Effector memory CD8-positive, alpha-beta T cell (primary cell): ENCODE measurements around the gene PLCH1.

ENCODE experiments used
- ATAC-seq: fragments of 150-1000 bp; cut with Tn5 transposase; replicated peaks from 2 replicates; pipeline ENCODE4 v1.10.0; 2021; ENCODE audit warnings: mild to moderate bottlenecking, moderate library complexity
- DNase-seq, 3 experiments: peaks; one replicate each; pipeline ENCODE4 v3.0.0; 2021
- H3K27ac Mint-ChIP-seq, 2 donors: one replicate each; pipeline ENCODE4 v1.8.0; 2022; ENCODE audit warnings: mild to moderate bottlenecking in 2 of 2, mixed read lengths in 2 of 2, moderate library complexity in 2 of 2
- H3K27me3 Mint-ChIP-seq, 2 donors: one replicate each; pipeline ENCODE4 v1.8.0; 2022; ENCODE audit warnings: mixed read lengths in 2 of 2
- H3K36me3 Mint-ChIP-seq: one replicate; pipeline ENCODE4 v1.8.0; 2022; ENCODE audit warnings: mild to moderate bottlenecking, moderate library complexity, mixed read lengths; ENCODE audit not compliant: insufficient read depth
- H3K4me1 Mint-ChIP-seq, 2 donors: one replicate each; pipeline ENCODE4 v1.8.0; 2022; ENCODE audit warnings: low read depth in 2 of 2, mixed read lengths in 2 of 2
- H3K4me3 Mint-ChIP-seq, 2 donors: one replicate each; pipeline ENCODE4 v1.8.0; 2022; ENCODE audit warnings: mild to moderate bottlenecking in 2 of 2, mixed read lengths in 2 of 2, moderate library complexity in 2 of 2
- H3K9me3 Mint-ChIP-seq, 2 donors: one replicate each; pipeline ENCODE4 v1.8.0; 2022; ENCODE audit warnings: mixed read lengths in 2 of 2

The PLCH1 gene

DNA sequence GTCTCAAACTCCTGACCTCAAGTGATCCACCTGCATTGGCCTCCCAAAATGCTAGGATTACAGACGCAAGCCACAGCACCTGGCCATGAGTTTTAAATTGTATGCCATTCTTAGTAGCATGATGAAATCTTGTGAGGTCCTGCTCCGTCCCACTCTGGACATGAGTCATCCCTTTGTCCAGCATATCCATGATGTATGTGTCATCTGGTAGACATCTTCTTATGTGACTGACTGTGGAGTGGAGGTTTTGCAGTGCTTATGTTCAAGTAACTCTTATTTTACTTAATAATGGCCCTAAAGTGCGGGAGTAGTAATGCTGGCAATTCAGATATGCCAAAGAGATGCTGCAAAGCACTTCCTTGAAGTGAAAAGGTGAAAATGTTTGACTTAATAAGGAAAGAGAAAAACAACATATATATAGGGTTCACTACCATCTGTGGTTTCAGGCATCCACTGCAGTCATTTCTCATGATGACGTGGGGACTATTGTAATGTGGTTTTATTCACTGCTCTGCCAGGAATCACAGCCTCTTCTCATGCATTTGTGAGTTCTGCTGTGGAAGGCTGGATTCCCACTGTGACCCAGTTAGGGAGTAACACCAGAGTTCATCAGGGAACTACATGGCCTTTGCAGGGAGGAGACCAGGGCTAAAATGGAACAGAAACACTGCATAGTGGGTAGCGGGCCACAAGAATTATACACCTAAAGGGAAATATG is 246.8 kb downstream of the PLCH1 start:
- DNase-seq, result no peak
- Mint-ChIP-seq H3K4me1 (no peaks in the 10 kb centered on the region), H3K27ac (no peak overlapping the region), H3K36me3 (no peaks in the 10 kb centered on the region), H3K9me3 (no peaks in the 10 kb centered on the region), H3K4me3 (no peak overlapping the region), H3K27me3 (no peaks in the 10 kb centered on the region)
- no peak for ATAC-seq

DNA sequence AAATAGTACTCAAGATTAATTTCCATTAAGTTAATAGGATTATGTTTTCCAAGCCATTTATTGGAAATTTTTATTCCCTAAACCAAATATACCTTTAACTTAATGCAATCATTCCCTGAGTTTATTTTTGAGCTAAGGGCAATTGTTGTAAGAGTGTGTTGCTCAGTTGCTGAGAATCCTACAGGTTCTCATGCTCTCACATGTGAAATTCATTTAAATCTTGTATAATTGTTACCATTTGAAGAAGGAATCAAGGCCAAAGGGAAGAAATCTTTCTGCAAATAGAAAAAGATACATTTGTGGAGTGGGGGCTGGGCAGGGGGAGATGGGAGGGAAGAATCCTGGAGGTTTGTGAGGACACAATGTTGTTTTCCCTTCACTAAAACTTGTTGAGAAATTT is 248.7 kb downstream of the PLCH1 start:
- Mint-ChIP-seq H3K27me3 (no peaks in the 10 kb centered on the region), H3K36me3 (no peaks in the 10 kb centered on the region)
- DNase-seq, result no peak

DNA sequence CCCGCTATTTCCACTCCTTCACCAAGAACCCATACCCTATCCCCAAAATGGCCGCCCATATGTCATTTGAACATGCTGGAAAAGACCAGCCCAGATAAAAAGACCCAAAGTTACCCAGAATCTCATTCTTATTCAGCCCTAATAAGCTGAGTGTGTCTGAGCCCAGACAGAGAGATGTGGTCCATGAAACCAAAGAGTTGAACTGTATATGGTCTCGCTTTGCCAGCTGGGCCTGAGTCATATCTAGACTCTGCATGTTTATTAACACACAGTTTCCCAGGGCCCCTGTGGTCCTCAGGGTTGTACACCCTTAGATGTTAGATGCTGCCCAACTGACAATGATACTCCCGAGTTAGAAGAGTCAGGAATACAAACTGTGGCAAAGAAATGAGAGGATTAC is 249.5 kb downstream of the PLCH1 start:
- H3K36me3 Mint-ChIP-seq, result no peaks in the 10 kb centered on the region
- peaks cover 0 to 7% of the 10 kb centered on the region in 2 donors for H3K9me3 Mint-ChIP-seq
- no peak overlapping the region for H3K27ac Mint-ChIP-seq
- H3K4me1 Mint-ChIP-seq, result no peaks in the 10 kb centered on the region
- no peak for DNase-seq
- ATAC-seq, result no peak
- no peaks in the 10 kb centered on the region for H3K27me3 Mint-ChIP-seq
- H3K4me3 Mint-ChIP-seq, result no peak overlapping the region

More for the DNA sequence above, 248.7 kb downstream of the PLCH1 start:
- no peaks in the 10 kb centered on the region for H3K4me1 Mint-ChIP-seq
- peaks cover 0 to 7% of the 10 kb centered on the region in 2 donors for H3K9me3 Mint-ChIP-seq
- H3K4me3 Mint-ChIP-seq, result no peak overlapping the region
- ATAC-seq, result no peak
- no peak overlapping the region for H3K27ac Mint-ChIP-seq

DNA sequence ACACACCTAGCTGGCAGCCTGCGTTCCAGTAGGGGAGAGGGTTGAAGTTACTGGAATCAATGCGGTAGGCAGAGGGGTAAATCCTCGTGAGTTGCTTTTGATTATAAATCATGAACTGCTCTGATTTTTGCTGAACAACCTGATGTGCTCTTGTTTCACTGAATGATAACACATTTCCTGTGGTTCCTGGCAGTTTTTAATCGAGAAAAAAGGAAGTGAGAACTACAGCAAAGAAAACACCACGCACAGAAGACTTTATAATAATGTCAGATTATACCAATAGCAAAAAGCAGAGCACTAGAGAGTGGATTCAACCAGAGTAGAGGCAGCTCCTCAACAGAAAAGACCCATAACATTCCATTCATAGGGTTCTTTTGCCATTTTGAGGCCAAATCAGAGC is 250.5 kb downstream of the PLCH1 start:
- H3K27ac Mint-ChIP-seq, result no peak overlapping the region
- no peaks in the 10 kb centered on the region for H3K27me3 Mint-ChIP-seq
- no peaks in the 10 kb centered on the region for H3K36me3 Mint-ChIP-seq
- no peak for ATAC-seq
- peaks cover 0 to 7% of the 10 kb centered on the region in 2 donors for H3K9me3 Mint-ChIP-seq
- no peak for DNase-seq
- H3K4me1 Mint-ChIP-seq, result no peaks in the 10 kb centered on the region
- H3K4me3 Mint-ChIP-seq, result no peak overlapping the region

GRCh38 chr3:155492841-155493240 is 252.0 kb downstream of the PLCH1 start:
- Mint-ChIP-seq H3K9me3 (peaks cover 0 to 7% of the 10 kb centered on the region in 2 donors), H3K4me3 (no peak overlapping the region), H3K27ac (no peak overlapping the region), H3K27me3 (no peaks in the 10 kb centered on the region), H3K4me1 (no peaks in the 10 kb centered on the region), H3K36me3 (no peaks in the 10 kb centered on the region)
- ATAC-seq, result no peak
- no peak for DNase-seq

GRCh38 chr3:155491696-155492095 is 253.2 kb downstream of the PLCH1 start:
- ATAC-seq (no peak), DNase-seq (no peak)
- H3K36me3 Mint-ChIP-seq, result no peaks in the 10 kb centered on the region
- H3K9me3 Mint-ChIP-seq, result peaks cover 0 to 7% of the 10 kb centered on the region in 2 donors
- no peaks in the 10 kb centered on the region for H3K27me3 Mint-ChIP-seq
- H3K4me1 Mint-ChIP-seq, result no peaks in the 10 kb centered on the region
- no peak overlapping the region for H3K27ac Mint-ChIP-seq
- H3K4me3 Mint-ChIP-seq, result no peak overlapping the region

DNA sequence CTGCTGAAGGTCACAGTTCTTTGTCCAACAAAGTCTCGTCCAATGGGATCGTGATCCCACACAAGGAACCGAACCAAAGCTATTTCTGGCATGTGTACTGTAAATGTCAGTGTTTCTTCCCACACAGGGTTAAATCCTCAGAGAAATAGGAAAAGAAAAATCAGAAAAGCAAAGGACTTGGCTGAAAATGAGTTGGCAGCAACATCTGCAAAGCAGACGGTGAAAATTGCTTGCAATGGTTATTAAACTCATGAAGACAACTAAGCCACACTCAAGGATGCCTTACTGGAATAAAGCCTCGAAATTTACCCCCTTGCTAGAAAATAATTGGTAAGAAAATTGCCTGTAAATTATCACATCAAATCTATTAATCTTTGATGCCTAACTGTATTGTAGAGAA is 256.2 kb downstream of the PLCH1 start:
- no peak overlapping the region for H3K27ac Mint-ChIP-seq
- ATAC-seq, result no peak

DNA sequence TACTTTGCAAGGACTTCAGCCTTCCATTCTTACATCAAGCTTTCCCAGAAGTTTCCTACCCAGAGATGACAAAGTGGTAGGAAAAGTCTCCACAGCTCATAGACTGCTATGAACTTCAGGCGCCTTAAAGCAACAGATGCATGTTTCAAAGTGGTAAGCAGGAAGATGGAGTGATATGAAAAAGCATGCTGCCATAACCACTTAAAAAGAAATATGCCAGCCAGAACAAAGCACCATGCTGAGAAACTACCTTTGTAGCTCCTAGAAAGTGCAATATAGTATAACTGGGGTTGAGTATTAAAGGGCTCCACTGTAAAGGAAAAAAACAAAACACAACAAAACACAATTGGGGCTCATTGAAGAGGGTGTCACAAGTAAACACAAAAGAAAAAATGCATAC is 259.0 kb downstream of the PLCH1 start:
- no peaks in the 10 kb centered on the region for H3K9me3 Mint-ChIP-seq
- H3K27me3 Mint-ChIP-seq, result no peaks in the 10 kb centered on the region
- H3K4me1 Mint-ChIP-seq, result no peaks in the 10 kb centered on the region
- no peak overlapping the region for H3K4me3 Mint-ChIP-seq
- no peak overlapping the region for H3K27ac Mint-ChIP-seq
- H3K36me3 Mint-ChIP-seq, result no peaks in the 10 kb centered on the region
- ATAC-seq, result no peak
- DNase-seq, result no peak

More for the DNA sequence above, 256.2 kb downstream of the PLCH1 start:
- Mint-ChIP-seq H3K4me1 (no peaks in the 10 kb centered on the region), H3K4me3 (no peak overlapping the region), H3K27me3 (no peaks in the 10 kb centered on the region), H3K36me3 (no peaks in the 10 kb centered on the region), H3K9me3 (peaks cover 0 to 7% of the 10 kb centered on the region in 2 donors)
- DNase-seq, result no peak

GRCh38 chr3:155481591-155481990 is 263.3 kb downstream of the PLCH1 start:
- DNase-seq (no peak), ATAC-seq (no peak)
- Mint-ChIP-seq H3K4me1 (no peaks in the 10 kb centered on the region), H3K27me3 (no peaks in the 10 kb centered on the region), H3K9me3 (peaks cover 0 to 6% of the 10 kb centered on the region in 2 donors), H3K36me3 (no peaks in the 10 kb centered on the region), H3K4me3 (no peak overlapping the region), H3K27ac (no peak overlapping the region)

GRCh38 chr3:155481089-155481488 is 263.8 kb downstream of the PLCH1 start:
- DNase-seq, result no peak
- no peaks in the 10 kb centered on the region for H3K4me1 Mint-ChIP-seq
- peaks cover 0 to 6% of the 10 kb centered on the region in 2 donors for H3K9me3 Mint-ChIP-seq
- no peaks in the 10 kb centered on the region for H3K36me3 Mint-ChIP-seq
- no peak overlapping the region for H3K27ac Mint-ChIP-seq
- ATAC-seq, result no peak
- no peak overlapping the region for H3K4me3 Mint-ChIP-seq
- no peaks in the 10 kb centered on the region for H3K27me3 Mint-ChIP-seq

DNA sequence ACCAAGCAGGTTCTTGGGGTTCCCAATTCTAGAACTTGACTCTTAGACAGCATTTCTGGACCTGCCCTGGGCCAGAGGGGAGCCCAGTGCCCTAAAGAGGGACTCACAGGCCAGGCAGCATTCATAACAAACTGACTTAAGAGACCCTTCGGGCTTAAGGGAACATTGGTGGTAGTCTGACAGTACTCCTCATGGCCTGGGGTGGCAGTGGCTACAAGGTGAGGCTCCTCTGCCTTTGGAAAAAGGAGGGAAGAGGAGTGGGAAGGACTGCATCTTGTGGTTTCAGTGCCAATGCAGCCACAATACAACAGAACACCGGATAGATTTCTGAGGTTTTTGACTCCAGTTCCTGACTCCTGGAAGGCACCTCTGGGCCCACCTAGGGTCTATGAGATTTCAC is 279.2 kb downstream of the PLCH1 start:
- no peak for DNase-seq
- no peaks in the 10 kb centered on the region for H3K36me3 Mint-ChIP-seq
- no peaks in the 10 kb centered on the region for H3K27me3 Mint-ChIP-seq
- no peak overlapping the region for H3K4me3 Mint-ChIP-seq
- ATAC-seq, result no peak
- no peaks in the 10 kb centered on the region for H3K4me1 Mint-ChIP-seq
- no peak overlapping the region for H3K27ac Mint-ChIP-seq
- H3K9me3 Mint-ChIP-seq, result peaks cover 7 to 21% of the 10 kb centered on the region in 2 donors

GRCh38 chr3:155462672-155463071 is 282.2 kb downstream of the PLCH1 start:
- Mint-ChIP-seq H3K9me3 (peaks cover 6 to 9% of the 10 kb centered on the region in 2 donors), H3K36me3 (no peaks in the 10 kb centered on the region), H3K4me3 (no peak overlapping the region), H3K27ac (no peak overlapping the region), H3K4me1 (no peaks in the 10 kb centered on the region), H3K27me3 (no peaks in the 10 kb centered on the region)
- DNase-seq (no peak), ATAC-seq (no peak)

DNA sequence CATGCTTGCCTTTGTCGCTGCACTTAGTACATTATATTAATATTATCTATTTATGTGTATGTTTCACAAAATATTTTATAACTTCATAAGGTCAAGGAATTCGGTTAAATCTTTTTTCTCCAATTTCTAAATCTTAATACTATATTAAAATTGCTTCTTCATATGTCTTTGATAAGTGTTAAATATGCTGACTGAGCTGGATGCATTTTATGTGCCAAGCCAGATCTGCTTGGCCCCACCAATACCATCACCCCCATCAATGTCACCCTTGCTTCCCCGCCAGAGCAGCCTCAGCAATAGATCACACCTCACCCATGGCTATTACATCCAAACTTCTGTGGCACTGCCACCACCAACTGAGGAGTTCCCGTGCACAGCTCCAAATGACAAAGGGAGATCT is 287.3 kb downstream of the PLCH1 start:
- no peak overlapping the region for H3K27ac Mint-ChIP-seq

DNA sequence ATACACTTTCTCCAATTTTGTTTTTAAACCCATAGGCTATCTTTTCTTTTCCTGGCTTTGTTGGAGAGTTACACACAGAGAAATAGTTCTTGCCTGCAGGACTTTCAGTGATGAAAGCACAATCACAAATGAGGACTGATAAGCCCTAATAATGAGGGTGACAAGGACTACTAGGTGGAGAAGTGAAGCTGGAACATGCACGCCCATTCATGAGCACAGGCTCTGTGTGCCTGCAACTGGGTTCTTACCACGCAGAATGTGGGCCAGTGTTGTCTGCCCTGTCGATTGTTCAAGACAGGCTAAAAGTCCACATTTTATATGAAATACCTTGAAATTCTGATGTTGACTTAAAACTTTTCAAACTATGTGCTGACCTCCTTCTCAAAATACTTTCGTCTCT is 289.1 kb downstream of the PLCH1 start:
- DNase-seq (no peak), ATAC-seq (no peak)
- Mint-ChIP-seq H3K36me3 (no peaks in the 10 kb centered on the region), H3K4me1 (no peaks in the 10 kb centered on the region), H3K27me3 (peaks cover 0 to 5% of the 10 kb centered on the region in 2 donors), H3K4me3 (no peak overlapping the region), H3K27ac (no peak overlapping the region), H3K9me3 (peaks cover 0 to 5% of the 10 kb centered on the region in 2 donors)

More for the DNA sequence above, 287.3 kb downstream of the PLCH1 start:
- Mint-ChIP-seq H3K9me3 (peaks cover 0 to 6% of the 10 kb centered on the region in 2 donors), H3K36me3 (no peaks in the 10 kb centered on the region), H3K4me3 (no peak overlapping the region), H3K27me3 (peaks cover 0 to 5% of the 10 kb centered on the region in 2 donors), H3K4me1 (no peaks in the 10 kb centered on the region)
- no peak for DNase-seq
- no peak for ATAC-seq
